Activated CD4-positive, alpha-beta T cell treated with anti-CD3 and anti-CD28 coated beads, Interleukin-2, amount 10 ng/mL, durations not matched to agents 7 days and 5 days (primary cell): ENCODE measurements around the gene ATP2B2. TPM values are rescaled to one million over a fixed set of nuclear protein-coding genes. Genes with fewer than 3 reads are reported as not detected.
"Not testable (repeated sequence)": the region's sequence is repeated elsewhere in the genome, so short reads cannot be mapped to it uniquely, and the experiment has no call there.

Source experiments
- CTCF ChIA-PET: fragments of 350-600 bp; sonication (Branson Sonifier 250); formaldehyde crosslinking; loops from one replicate; lab custom pipeline; 2021; ENCODE audit warnings: antibody characterized with exemption; lab: Charles Lee
- POLR2A ChIA-PET: fragments of 350-600 bp; sonication (Branson Sonifier 250); formaldehyde crosslinking; loops from one replicate; lab custom pipeline; 2021; ENCODE audit warnings: antibody characterized with exemption; lab: Charles Lee
- DNase-seq: peaks from one replicate; pipeline ENCODE4 v3.0.0-alpha.2; 2020
- H3K27ac Mint-ChIP-seq: one replicate; pipeline ENCODE4 v1.8.0; 2021; ENCODE audit warnings: mild to moderate bottlenecking, moderate library complexity, mixed read lengths
- H3K27me3 Mint-ChIP-seq: one replicate; pipeline ENCODE4 v1.8.0; 2021; ENCODE audit warnings: mixed read lengths
- H3K36me3 Mint-ChIP-seq: one replicate; pipeline ENCODE4 v1.8.0; 2021; ENCODE audit warnings: low read depth, mixed read lengths
- H3K4me1 Mint-ChIP-seq: one replicate; pipeline ENCODE4 v1.8.0; 2021; ENCODE audit warnings: mixed read lengths
- H3K4me3 Mint-ChIP-seq: one replicate; pipeline ENCODE4 v1.8.0; 2021; ENCODE audit warnings: mild to moderate bottlenecking, moderate library complexity, mixed read lengths
- H3K9me3 Mint-ChIP-seq: one replicate; pipeline ENCODE4 v1.8.0; 2021; ENCODE audit warnings: mixed read lengths
- total RNA-seq, 2 experiments: library from RNA; stranded (reverse); gene quantifications; one replicate each; pipeline ENCODE4 v1.2.3, GENCODE V29; 2021

Gene ATP2B2
- total RNA-seq, 2 experiments from 2014 or later: not detected

DNA sequence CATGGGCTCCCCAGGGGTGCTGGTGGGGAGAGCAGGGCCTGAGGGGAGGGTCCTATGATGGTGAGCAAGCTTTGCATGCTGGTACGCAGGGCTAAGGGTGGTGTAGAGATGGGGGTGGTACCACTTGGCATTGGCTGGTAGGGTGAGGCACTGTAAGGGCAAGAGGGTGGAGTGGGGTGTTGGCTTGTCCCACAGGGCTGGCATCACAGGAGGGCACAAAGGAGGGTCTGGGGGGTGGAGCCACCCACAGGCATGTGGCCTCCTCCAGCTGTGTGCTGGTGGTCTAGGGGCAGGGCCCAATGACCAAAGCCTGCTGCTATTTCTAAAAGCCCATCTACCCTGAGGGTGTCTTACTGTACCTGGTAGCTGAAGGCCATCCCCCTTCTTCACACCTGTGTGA is 119.3 kb downstream of the ATP2B2 start:
- Mint-ChIP-seq H3K36me3 (no peaks in the 10 kb centered on the region), H3K27me3 (no peaks in the 10 kb centered on the region), H3K4me1 (peaks cover 4% of the 10 kb centered on the region), H3K4me3 (no peak overlapping the region), H3K9me3 (peaks cover 3% of the 10 kb centered on the region), H3K27ac (no peak overlapping the region)
- ChIA-PET POLR2A (no interaction called here), CTCF (interaction anchor here (0.6 kb wide), 1 partner anchor 68 kb away, joined by 3 read pairs; no protein-coding TSS in a partner anchor)
- no peak for DNase-seq

DNA sequence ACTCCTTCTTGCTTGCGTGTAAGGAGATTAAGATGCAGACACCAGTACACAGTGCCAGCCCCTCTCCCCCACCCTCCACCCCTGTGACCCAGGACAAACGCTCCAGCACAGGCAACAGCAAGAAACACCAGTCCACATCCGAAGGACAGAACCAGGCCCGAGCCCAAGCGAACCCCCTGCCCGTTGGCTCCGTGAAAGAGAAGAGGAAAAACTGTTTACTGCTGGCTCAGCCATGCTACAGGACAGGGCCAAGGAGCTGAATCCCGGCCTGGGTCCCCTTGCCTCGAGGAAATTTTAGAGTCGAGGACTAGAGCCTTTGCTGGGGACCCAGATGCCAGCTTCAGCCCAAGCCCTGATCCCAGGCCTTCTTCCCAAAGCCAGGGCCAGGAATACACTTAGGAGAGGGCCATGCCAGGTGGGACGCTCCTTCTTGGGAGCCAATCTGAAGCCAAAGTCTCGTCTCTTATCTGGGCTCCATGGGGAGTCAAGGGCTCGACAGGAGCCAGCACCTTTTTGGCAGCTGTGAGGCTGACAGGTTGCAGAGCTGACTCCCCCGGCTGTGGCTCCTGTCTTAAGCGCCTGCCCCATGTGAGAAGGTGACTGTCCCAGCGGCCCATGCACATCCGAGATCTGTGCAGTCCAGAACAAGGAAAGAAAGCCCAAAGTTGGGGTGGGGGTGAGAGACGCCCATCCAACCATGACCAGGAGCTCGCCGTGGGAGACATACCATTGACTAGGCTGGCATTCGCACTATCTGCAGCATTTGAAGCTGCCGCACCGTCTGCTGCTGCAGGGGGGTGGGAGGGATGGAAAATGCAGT is 120.6 kb downstream of the ATP2B2 start:
- CTCF ChIA-PET: interaction anchor here (0.6 to 1.0 kb wide), 2 partner anchors 8 to 209 kb away, joined by 3 to 6 read pairs; no protein-coding TSS in a partner anchor
- Mint-ChIP-seq H3K4me3 (no peak overlapping the region), H3K27me3 (no peaks in the 10 kb centered on the region), H3K9me3 (peaks cover 3% of the 10 kb centered on the region), H3K4me1 (no peaks in the 10 kb centered on the region), H3K27ac (no peak overlapping the region), H3K36me3 (no peaks in the 10 kb centered on the region)
- DNase-seq: no peak
- POLR2A ChIA-PET: no interaction called here

DNA sequence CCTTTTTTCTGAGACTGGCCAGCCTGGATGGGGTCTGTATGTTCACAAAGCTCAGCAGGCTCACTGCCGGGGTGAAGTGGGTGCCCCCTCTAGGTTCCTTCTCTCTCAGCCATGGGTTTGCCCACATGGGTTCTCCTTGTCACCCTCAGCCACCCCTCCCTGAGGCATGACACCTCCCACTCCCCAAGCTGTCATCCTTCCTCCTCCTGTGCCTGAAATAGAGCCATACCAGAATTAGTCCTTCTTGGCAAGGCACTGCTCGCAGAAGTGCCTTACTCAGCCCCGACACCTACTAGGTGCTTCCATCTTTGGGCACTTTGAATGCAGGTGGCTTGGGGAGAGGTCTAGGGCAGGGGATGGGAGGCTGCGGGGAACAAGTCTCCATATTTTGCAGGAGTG is 121.5 kb downstream of the ATP2B2 start:
- ChIA-PET POLR2A (no interaction called here), CTCF (interaction anchor here (1.0 kb wide), 1 partner anchor 7 kb away, joined by 6 read pairs; no protein-coding TSS in a partner anchor)
- no peak for DNase-seq
- no peak overlapping the region for H3K4me3 Mint-ChIP-seq
- H3K27me3 Mint-ChIP-seq: no peaks in the 10 kb centered on the region
- H3K4me1 Mint-ChIP-seq: no peaks in the 10 kb centered on the region
- no peaks in the 10 kb centered on the region for H3K36me3 Mint-ChIP-seq
- no peak overlapping the region for H3K27ac Mint-ChIP-seq
- H3K9me3 Mint-ChIP-seq: peaks cover 3% of the 10 kb centered on the region

DNA sequence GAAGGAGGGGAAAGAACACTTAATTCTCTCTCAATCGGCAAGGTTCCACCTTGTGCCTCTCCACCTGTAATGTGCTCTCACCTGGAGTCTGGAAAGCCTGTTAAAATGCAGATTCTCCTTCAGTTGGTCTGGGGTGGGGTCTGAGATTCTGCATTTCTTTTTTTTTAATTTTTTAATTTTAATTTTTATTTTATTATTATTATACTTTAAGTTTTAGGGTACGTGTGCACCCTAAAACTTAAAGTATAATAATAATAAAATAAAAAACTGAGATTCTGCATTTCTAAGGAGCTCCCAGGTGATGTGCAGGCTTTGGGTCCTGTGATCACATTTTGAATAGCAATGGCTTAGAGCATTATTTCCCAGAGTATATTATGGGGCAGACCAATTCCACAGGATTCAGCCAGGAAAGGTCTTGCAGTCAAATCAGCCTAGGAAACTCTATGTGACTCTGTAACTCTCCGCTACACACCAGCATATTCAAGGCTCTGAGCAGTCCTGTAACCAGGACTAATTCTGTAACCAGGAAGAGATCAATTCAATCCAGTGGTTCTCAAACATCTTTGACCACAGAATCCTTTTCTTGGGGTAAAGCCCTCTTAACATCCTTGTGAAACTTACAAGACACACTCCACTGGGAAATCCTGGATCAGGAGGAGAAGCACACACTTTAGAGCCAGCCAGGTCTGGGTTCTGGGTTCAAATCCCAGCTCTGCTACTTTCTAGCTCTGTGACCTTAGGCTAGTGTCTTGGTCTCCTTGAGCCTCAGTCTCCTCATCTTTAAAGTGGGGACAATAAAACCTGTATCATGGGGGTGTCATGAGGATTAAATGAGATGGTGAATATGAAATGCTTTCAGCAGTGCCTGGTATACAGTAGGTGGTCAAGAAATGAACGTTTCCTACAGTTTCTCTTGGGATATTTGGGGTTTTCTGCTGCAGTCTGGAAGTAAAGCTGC is 122.2 kb downstream of the ATP2B2 start:
- no peak for DNase-seq
- ChIA-PET CTCF (no interaction called here), POLR2A (no interaction called here)
- Mint-ChIP-seq H3K36me3 (no peaks in the 10 kb centered on the region), H3K4me3 (no peak overlapping the region), H3K27me3 (no peaks in the 10 kb centered on the region), H3K9me3 (peaks cover 3% of the 10 kb centered on the region), H3K27ac (no peak overlapping the region), H3K4me1 (no peaks in the 10 kb centered on the region)

DNA sequence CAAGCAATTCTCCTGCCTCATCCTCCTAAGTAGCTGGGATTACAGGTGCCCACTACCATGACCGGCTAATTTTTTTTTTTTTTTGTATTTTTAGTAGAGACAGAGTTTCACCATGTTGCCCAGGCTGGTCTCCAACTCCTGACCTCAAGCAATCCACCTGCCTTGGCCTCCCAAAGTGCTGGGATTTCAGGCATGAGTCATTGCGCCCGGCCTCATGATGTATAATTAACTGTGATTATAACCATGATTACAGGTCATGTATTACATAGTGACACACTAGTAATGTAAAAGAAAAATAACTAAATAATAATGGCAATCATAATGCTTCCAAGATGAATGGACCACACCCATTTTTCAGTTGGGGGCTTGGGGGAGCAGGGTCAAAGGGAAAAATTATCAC is 122.9 kb downstream of the ATP2B2 start:
- H3K36me3 Mint-ChIP-seq, POLR2A ChIA-PET: not testable (repeated sequence)

GRCh38 chr3:10381336-10381735 is 124.0 kb downstream of the ATP2B2 start:
- H3K9me3 Mint-ChIP-seq: no peaks in the 10 kb centered on the region
- ChIA-PET POLR2A (no interaction called here), CTCF (interaction anchor here (0.6 kb wide), 1 partner anchor 63 kb away, joined by 3 read pairs; no protein-coding TSS in a partner anchor)
- no peaks in the 10 kb centered on the region for H3K27me3 Mint-ChIP-seq
- H3K4me1 Mint-ChIP-seq: no peaks in the 10 kb centered on the region
- no peaks in the 10 kb centered on the region for H3K36me3 Mint-ChIP-seq
- no peak for DNase-seq
- no peak overlapping the region for H3K27ac Mint-ChIP-seq
- H3K4me3 Mint-ChIP-seq: no peak overlapping the region

More for the DNA sequence above, 122.9 kb downstream of the ATP2B2 start:
- H3K27me3 Mint-ChIP-seq, H3K4me3 Mint-ChIP-seq, H3K9me3 Mint-ChIP-seq, H3K4me1 Mint-ChIP-seq, DNase-seq, H3K27ac Mint-ChIP-seq, CTCF ChIA-PET: not testable (repeated sequence)

GRCh38 chr3:10380906-10381305 is 124.5 kb downstream of the ATP2B2 start:
- DNase-seq: no peak
- Mint-ChIP-seq H3K9me3 (no peaks in the 10 kb centered on the region), H3K4me1 (no peaks in the 10 kb centered on the region), H3K4me3 (no peak overlapping the region), H3K27ac (no peak overlapping the region), H3K36me3 (no peaks in the 10 kb centered on the region), H3K27me3 (no peaks in the 10 kb centered on the region)
- ChIA-PET CTCF (interaction anchor here (1.0 kb wide), 1 partner anchor 368 kb away, joined by 3 read pairs; no protein-coding TSS in a partner anchor), POLR2A (no interaction called here)

- DNase-seq: no peak
- no peak overlapping the region for H3K27ac Mint-ChIP-seq
- ChIA-PET CTCF (interaction anchor here (1.0 kb wide), 1 partner anchor 369 kb away, joined by 3 read pairs; no protein-coding TSS in a partner anchor), POLR2A (no interaction called here)
- H3K27me3 Mint-ChIP-seq: no peaks in the 10 kb centered on the region
- no peak overlapping the region for H3K4me3 Mint-ChIP-seq
- H3K4me1 Mint-ChIP-seq: no peaks in the 10 kb centered on the region
- no peaks in the 10 kb centered on the region for H3K36me3 Mint-ChIP-seq
- H3K9me3 Mint-ChIP-seq: no peaks in the 10 kb centered on the region
Observed at GRCh38 chr3:10379961-10380360, 125.4 kb downstream of the ATP2B2 start.

DNA sequence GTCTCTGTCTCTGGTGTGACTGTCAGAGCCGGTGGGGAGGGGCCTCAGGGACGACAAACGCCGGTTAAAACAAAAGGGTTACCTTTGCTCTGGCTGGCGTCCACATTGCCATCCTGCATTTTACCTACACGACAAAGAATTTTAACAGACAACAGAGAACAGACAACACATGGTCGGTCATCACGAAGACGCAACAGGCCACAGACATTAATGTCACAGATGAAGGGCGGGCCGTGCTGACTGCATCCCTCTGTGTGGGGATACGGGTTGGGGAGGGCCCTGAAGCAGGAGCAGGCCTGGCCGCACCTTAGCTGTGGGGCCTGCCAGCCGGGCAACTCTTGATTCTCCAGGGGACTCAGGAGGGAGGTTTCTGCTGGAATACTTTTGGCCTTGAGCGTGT is 126.2 kb downstream of the ATP2B2 start:
- ChIA-PET CTCF (no interaction called here), POLR2A (no interaction called here)

GRCh38 chr3:10378742-10379141 is 126.6 kb downstream of the ATP2B2 start:
- POLR2A ChIA-PET: no interaction called here

More for the DNA sequence above, 126.2 kb downstream of the ATP2B2 start:
- no peaks in the 10 kb centered on the region for H3K4me1 Mint-ChIP-seq
- no peak overlapping the region for H3K4me3 Mint-ChIP-seq
- DNase-seq: no peak
- no peaks in the 10 kb centered on the region for H3K9me3 Mint-ChIP-seq
- H3K36me3 Mint-ChIP-seq: no peaks in the 10 kb centered on the region
- no peaks in the 10 kb centered on the region for H3K27me3 Mint-ChIP-seq
- no peak overlapping the region for H3K27ac Mint-ChIP-seq

DNA sequence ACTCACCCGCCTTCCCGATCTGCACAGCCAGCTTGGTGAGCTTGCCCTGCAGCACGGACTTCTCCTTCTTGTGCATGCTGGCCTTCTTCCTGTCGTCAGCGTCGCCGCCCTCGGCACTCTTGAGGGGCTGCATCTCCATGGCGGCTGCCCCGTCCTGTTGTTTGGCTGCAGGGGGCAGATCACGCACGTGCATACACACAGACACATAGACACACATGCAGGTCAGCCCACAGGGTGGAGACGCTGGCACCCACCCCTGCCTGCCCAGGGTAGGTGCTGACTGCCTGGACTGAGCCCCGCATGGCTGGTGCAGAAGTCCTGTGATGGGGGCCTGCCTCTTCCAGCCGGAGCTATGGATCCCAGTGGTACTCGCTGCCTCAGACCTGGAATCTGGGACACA is 127.1 kb downstream of the ATP2B2 start:
- Mint-ChIP-seq H3K4me3 (no peak overlapping the region), H3K4me1 (no peaks in the 10 kb centered on the region), H3K9me3 (no peaks in the 10 kb centered on the region), H3K27ac (no peak overlapping the region), H3K27me3 (no peaks in the 10 kb centered on the region), H3K36me3 (no peaks in the 10 kb centered on the region)
- CTCF ChIA-PET: no interaction called here
- no peak for DNase-seq
- POLR2A ChIA-PET: no interaction called here

More at GRCh38 chr3:10378742-10379141, 126.6 kb downstream of the ATP2B2 start:
- no peak for DNase-seq
- Mint-ChIP-seq H3K4me3 (no peak overlapping the region), H3K9me3 (no peaks in the 10 kb centered on the region), H3K27ac (no peak overlapping the region), H3K4me1 (no peaks in the 10 kb centered on the region), H3K27me3 (no peaks in the 10 kb centered on the region), H3K36me3 (no peaks in the 10 kb centered on the region)
- CTCF ChIA-PET: no interaction called here

GRCh38 chr3:10377148-10377725 is 128.1 kb downstream of the ATP2B2 start:
- CTCF ChIA-PET: interaction anchor here (1.6 to 2.2 kb wide), 2 partner anchors 7 to 10 kb away, joined by 6 read pairs; no protein-coding TSS in a partner anchor
- DNase-seq: no peak
- H3K36me3 Mint-ChIP-seq: no peaks in the 10 kb centered on the region
- no peaks in the 10 kb centered on the region for H3K4me1 Mint-ChIP-seq
- H3K4me3 Mint-ChIP-seq: no peak overlapping the region
- no peaks in the 10 kb centered on the region for H3K27me3 Mint-ChIP-seq
- H3K27ac Mint-ChIP-seq: no peak overlapping the region
- no peaks in the 10 kb centered on the region for H3K9me3 Mint-ChIP-seq
- POLR2A ChIA-PET: no interaction called here
